ENCODE data around the gene SCARF2.

SCARF2 gene

DNA sequence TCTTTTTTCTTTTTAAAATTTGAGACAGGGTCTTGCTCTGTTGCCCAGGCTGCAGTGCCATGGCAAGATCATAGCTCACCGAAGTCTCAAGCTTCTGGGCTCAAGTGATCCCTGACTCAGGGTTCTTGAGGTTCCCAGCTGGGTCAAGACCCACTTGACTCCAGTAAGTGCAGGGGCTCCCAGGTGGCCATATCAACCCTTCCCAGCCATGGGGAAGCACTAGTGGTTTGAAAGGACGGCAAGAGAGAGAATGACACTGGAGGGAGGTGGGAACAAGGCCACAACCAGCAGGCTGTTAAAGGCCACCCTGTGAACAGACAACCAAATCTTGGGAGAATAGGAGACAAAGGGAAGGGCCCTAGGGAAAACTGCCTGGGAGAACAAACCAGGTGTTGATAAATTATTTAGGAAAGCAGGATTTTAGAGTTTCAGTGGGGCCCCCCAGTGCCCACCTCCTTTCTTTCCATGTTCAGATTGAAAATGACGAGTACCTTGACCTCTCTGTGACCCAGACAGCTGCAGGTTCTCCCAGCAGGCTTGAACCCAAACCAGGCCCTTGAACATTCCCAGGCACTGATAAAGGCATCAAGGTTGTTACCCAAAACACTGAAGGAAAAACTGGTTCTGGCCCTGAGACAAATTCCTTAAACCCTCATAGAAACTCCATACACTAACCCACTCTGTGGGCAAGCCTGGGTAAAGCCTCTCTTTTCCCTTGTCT lies 29.2 kb upstream of the SCARF2 start:
- TF ChIP-seq ZNF274 (IDR thresholded peaks at IDR 0.05; ENCODE audit: low read depth, low read length): no peak
- no peak overlapping the region for H3K4me3 ChIP-seq (ENCODE audit: low read length)

GRCh38 chr22:20465759-20466077 lies 28.1 kb upstream of the SCARF2 start:
- no peak for TF ChIP-seq ZNF274 (IDR thresholded peaks at IDR 0.05; ENCODE audit: low read depth, low read length)
- no peak overlapping the region for H3K4me3 ChIP-seq (ENCODE audit: low read length)

DNA sequence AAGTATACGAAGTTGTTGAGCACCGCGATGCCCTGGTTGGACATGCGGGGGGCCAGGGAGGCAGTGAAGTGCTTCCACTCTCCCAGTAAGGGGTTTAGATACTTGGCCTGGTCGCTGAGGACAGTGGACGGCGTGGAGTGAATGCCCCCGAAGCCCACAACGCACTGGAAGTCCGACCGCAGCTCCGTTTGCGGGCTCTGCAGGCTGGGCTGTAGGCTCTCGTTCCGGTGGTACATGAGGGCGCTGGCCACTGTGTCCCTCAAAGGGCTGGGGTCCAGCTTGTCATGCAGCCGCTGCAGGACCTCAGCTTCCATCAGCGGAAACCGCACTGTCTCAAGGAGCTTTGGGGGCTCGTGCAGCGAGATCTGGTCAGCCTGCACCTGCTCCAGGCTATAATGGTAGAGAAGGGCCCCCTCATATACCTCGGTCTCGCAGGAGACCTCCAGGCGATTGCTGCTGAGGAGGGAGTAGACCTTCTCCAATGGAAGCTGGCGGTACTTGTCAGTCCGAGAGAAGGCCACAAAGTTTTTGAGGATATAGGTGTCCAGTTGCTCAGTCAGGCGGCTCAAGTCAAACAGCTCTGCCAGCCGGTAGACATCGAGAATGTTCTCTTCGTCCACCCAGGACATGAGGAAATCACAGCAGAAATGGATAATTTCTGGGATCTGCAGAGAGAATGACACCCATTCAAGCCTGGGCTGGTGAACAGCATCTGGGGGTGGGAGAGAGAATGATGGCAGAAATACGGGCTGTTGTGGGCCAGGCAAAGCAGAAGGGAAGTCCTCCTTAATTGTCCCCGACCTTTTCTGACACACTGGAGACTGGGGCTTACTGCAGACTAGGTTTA lies 27.5 kb upstream of the SCARF2 start:
- no peak overlapping the region for H3K4me3 ChIP-seq (ENCODE audit: low read length)
- TF ChIP-seq ZNF274 (IDR thresholded peaks at IDR 0.05; ENCODE audit: low read depth, low read length): no peak

- no peak for TF ChIP-seq ZNF274 (IDR thresholded peaks at IDR 0.05; ENCODE audit: low read depth, low read length)
- no peak overlapping the region for H3K4me3 ChIP-seq (ENCODE audit: low read length)
These were observed 26.5 kb upstream of the SCARF2 start for GRCh38 chr22:20464096-20464614.

GRCh38 chr22:20463324-20464095 lies 25.9 kb upstream of the SCARF2 start:
- no peak overlapping the region for H3K4me3 ChIP-seq (ENCODE audit: low read length)
- no peak for TF ChIP-seq ZNF274 (IDR thresholded peaks at IDR 0.05; ENCODE audit: low read depth, low read length)

DNA sequence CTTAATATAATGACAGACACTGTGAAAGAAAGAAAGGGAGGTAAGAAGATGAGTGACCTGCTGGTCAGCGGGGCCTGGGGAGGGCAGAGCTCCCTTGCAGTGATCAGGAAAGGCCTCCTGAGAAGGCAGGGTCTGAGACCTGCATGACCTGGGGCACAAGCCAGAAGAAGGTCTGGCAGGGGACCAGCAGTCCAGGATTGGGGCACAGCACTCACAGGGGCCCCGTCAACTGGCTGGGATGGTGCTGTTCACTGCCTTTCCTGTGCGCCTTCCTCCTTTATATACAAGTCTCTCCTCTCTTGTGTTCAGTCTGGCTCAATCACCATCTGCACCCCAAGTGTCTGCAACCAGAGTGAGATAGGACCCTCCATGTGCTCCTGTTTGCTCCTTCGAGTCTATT lies 22.2 kb upstream of the SCARF2 start:
- H3K4me3 ChIP-seq (ENCODE audit: low read length): no peak overlapping the region
- no peak for TF ChIP-seq ZNF274 (IDR thresholded peaks at IDR 0.05; ENCODE audit: low read depth, low read length)

DNA sequence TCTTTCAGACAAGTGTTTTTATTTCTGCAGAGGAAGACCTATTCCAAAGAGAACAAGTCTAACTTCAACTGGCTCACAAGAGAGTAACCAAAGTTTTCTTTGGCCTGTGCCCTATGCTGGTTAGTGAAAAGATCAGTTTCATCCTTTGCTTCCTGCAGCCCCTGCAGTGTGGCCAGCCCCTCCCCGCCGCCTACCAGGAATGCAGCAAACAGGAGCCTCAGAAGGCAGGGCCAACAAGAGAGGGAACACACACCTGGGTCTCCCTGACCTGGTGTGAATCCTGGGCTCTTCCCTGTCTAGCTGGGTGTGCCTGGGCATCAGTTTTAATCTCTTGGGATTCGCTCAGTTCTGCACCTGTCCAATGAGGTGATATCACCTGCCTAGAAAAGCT lies 21.5 kb upstream of the SCARF2 start:
- H3K4me3 ChIP-seq (ENCODE audit: low read length): no peak overlapping the region
- no peak for TF ChIP-seq ZNF274 (IDR thresholded peaks at IDR 0.05; ENCODE audit: low read depth, low read length)

DNA sequence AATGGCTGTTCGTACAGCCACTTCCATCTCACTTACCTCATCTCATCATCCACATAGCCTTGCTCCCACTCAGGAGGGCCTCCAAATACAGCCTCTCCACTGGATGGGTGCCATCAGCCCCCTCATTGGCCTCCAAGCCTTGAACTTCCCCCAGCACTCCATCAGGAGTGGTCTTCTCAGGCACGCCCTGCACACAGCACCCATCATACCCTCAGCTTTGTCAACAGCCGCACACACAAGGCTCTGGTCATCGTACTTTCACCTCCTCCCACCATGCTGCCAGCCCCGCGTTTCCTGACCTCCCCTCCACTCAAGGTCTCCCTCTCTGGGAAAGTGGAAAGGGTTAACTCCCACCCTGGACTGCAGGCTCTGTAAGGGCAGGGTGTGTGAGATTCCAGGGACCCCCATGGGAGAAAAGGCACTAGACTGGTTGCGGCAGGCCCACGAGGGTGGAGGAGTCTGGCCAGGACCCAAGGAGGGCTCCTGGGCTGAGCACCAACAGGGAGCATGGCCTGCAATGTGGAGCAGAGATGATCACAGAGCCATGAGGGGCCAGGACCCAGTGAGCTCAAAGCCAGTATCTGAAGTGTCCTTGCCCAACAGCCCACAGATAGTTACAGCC lies 21.0 kb upstream of the SCARF2 start:
- no peak overlapping the region for H3K4me3 ChIP-seq (ENCODE audit: low read length)
- TF ChIP-seq ZNF274 (IDR thresholded peaks at IDR 0.05; ENCODE audit: low read depth, low read length): no peak

DNA sequence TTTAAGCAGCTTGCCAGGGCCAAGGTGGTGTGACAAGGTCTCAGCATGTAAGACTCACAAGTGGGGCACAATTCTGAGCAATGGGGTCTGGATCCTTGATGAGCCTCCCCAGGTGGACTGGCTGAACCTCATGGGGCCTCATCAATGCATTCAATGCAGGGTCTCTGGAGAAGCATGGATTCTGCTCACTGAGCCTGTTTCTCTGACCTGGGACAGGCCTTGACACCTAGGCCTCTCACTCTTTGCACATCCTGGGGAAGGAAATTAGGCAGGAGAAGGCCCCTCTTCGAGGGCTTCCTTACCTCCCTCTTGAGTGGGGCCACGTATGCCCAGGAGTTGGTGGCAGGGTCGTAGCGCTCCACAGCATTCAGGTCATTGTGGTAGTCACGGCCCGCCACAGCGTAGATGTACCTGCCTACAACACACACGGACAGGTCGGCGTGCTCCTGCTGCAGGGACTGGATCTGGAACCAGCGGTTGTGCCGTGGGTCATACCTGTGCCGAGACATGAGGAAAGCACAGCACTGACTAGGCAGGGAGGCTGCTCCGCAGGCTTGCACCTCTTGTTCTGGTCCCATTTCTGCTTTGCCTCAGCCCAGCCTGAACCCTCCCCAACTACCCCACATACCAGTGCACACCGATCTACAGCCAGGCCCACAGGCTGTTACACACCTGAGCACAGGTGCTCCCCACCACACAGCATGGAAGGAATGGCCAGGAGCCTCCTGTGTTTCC lies 20.0 kb upstream of the SCARF2 start:
- H3K4me3 ChIP-seq (ENCODE audit: low read length): no peak overlapping the region
- TF ChIP-seq ZNF274 (IDR thresholded peaks at IDR 0.05; ENCODE audit: low read depth, low read length): no peak

DNA sequence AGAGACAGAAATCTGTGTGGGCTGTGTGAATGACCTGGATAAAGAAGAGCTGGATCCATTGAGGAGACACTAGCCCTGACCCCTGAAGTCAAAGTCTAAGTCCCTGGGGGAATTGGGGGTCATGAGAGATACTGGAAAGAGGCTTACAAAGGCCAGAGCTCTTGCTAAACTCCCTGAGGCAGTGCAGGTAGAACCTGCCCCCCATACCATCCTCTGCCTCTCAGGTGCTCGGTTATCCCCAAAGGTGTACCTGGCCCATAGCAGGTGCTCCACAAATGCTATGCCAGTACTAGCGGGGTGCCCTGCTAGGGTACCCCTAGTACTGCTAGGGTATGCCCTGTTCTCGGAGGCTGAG lies 19.1 kb upstream of the SCARF2 start:
- no peak for TF ChIP-seq ZNF274 (IDR thresholded peaks at IDR 0.05; ENCODE audit: low read depth, low read length)
- H3K4me3 ChIP-seq (ENCODE audit: low read length): no peak overlapping the region

DNA sequence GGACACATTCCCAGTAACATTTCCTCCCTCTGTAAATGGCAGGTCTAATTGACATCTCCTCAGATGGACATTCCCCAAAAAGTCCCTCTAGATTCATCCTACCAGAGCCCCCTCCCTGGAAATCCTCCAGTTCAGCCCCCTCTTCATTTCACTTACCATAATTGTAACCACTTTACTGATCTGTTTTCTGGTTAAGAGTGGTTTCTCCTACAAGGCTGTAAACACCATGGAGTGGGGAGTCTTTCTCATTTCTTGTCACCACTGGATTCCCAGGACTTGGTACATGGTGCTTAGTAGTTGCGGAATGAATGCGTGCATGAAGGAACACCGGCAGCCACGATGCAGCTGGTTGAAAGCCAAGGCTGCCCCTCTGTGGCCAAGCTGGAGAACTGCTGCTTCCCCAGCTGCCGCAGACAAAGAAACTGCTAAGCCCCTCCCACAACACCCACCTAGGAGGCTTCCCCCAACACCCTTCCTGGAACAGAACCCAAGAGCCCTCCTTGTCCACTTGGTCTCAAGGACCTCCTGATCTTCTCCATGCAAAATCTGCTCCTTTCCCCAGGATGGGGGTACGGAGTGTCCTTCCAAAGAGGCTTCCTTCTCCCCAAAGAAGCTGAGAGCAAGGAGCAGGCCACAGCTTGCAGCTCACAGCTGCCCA lies 18.6 kb upstream of the SCARF2 start:
- no peak overlapping the region for H3K4me3 ChIP-seq (ENCODE audit: low read length)
- no peak for TF ChIP-seq ZNF274 (IDR thresholded peaks at IDR 0.05; ENCODE audit: low read depth, low read length)

DNA sequence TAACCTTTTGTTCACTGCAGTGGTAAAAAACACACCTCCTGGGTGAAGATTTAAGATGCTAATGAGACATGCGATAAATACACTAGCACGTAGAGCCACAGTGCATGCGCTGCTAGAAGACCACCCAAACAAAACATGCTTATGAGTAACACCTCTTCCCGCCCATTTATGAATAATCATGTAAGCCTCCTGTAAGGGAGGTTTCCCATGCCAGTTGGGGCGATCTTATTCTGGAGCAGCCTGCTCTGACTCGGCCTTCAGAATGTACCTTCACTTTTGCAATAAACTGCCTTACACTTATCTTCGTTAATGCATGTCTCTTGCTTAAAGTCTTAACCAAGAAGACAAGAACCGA lies 18.1 kb upstream of the SCARF2 start:
- no peak overlapping the region for H3K4me3 ChIP-seq (ENCODE audit: low read length)
- TF ChIP-seq ZNF274 (IDR thresholded peaks at IDR 0.05; ENCODE audit: low read depth, low read length): no peak

DNA sequence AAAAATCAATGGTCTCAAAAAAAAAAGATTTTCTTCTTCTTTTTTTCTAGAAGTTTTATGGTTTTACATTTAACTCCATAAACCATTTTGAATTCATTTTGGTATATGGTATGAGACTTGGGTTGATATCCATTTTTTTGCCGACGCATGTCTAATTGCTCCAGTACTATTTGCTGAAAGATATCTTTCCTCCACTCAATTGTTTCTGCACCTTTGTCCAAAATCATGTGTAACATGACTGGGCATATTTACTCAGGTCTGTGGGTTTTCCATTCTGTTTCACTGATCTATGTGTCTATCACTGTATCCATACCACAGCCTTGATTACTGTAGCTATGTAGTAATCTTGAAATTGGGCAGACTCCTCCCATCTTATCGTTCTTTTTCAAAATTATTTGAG lies 15.6 kb upstream of the SCARF2 start:
- no peak for TF ChIP-seq ZNF274 (IDR thresholded peaks at IDR 0.05; ENCODE audit: low read depth, low read length)

More for the DNA sequence above, 15.6 kb upstream of the SCARF2 start:
- no peak overlapping the region for H3K4me3 ChIP-seq (ENCODE audit: low read length)
